Activated CD4-positive, alpha-beta T cell treated with anti-CD3 and anti-CD28 coated beads, Interleukin-2, amount 50 U/mL, for 16 hours (primary cell): ENCODE measurements around the gene SMG1.
A peak's percentile ranks its signal among the peaks of the same experiment; 100 is the strongest.
"Not testable (repeated sequence)": the region's sequence is repeated elsewhere in the genome, so short reads cannot be mapped to it uniquely, and the experiment has no call there.

Source experiments
- DNase-seq: peaks from one replicate; pipeline ENCODE4 v3.0.0-alpha.2; 2020

SMG1 gene

DNA sequence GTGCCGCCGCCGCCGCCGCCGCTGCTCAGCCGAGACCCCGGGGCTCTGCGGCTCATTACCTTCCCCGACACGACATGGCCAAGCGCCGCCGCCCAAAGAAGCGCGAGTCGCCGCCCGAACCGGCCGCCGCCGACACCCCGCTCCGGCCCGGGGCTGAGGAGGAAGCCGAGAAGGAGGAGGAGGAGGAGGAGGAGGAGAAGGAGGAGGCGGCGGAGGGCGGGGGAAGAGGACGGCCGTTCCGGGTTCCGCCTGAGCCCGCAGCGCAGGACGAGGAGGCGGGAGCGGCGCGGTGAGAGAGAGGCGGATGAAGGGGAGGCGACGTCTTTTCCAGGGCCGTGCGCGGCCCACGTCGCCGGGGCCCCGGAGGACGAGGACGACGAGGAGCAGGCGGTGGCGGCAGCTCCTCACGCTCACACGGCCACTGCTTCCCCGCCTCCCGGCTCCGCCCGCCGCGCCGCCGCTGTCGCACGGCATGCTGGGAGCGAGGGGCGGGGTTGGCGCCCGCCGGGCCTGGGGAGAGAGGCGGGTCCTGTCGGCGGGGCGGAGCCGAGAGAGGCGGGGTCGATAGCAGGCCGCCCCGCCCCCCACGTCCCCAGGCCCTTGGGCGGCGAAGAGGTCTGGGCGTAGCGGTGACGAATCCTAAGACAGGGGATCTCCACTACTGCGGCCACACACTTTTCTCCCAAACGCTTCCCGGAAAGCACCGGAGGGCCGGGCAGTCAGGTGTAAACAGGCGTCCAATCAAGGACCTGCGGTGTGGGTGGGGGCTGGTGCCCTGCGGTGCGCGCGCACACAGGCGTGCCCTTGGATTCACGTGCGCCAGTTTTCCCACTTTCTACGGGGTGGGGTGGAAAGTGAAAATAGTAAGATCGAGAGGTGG, at the start of gene SMG1:
SMG1 (minus strand) TSS at position 423 of the 880 bp plus-strand sequence; CDS start at position 56, 367 bp downstream.
- peak; percentile 99 for DNase-seq

DNA sequence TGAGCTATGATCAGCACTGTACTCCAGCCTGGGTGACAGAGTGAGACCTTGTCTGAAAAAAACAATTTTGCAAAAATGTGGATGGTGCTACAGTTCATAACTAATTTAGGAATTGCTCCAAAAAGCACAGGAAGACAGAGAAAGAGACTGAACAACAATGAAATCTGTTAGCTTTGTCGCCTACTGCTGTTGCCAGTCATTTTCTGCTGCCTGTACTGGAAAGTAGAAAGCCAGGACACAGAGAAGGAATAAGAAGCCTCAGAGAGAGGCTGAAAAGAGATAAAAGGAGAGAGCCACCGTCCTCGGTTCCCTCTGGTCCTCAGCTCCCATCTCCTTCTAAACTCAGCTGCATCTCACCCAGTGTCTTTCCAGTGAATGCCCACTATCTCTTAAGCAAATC, 48.9 kb upstream of the SMG1 start:
- DNase-seq, result no peak

DNA sequence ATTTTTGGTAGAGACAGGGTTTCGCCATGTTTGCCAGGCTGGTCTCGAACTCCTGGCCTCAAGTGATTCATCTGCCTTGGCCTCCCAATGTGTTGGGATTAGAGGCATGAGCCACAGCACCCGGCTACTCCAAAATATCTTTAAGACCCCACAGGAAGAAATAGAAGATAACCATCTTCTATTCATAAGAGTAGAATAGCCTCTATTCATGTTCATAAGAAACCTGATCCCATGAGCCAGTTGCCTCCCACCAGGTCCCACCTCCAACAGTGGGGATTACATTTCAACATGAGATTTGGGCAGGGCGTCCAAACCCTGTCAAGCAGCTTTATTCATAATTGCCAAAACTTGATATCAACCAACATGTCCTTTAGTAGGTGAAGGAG, 43.6 kb upstream of the SMG1 start:
- no peak for DNase-seq

DNA sequence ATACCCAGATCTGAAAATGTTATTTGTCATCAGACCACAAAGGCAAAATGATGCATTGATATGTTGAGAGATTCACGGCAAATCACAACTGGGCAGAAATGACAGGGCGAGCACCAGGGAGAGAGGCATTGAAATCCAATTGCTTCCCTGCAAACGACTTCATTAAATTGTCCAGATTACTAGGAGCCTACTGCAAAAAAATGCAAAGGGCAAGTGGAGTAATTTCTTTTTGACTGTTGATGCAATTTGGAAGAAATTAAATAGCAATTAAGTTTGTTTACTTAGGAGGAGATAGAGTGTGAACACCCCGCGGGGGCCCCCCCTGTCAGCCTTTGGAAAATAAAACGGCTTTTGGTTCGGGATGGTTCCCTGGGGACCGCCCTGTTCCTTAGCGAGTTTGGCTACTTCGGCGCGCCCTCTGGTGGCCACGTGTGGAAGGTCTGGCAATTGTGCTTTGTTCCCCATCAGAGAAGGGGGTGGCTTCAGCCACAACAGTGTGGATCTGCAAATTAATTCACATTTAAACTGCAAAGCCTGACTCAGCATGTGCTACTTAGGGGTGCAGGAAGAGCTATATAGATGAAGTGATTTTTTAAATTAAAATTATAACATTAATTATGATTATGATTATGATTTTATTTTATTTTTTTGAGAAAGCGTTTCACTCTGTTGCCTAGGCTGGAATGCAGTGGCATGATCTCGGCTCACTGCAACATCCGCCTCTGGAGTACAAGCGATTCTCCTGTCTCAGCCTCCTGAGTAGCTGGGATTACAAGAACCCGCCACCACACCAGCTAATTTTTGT, 43.0 kb upstream of the SMG1 start:
- DNase-seq, result peak; percentile 79

DNA sequence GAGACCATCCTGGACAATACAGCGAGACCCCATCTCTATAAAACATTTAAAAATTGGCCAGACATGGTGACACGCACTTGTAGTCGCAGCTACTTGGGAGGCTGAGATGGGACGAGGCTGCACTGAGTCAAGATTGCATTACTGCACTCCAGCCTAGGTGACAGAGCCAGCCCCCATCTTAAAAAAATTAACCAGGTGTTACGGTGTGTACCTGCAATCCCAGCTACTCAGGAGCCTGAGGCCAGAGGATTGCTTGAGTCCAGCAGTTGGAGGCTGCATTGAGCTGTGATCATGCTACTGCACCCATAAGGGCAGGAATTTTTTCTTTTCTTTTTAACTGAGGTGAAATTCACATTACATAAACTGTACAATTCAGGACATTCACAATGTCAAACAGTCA, 40.6 kb upstream of the SMG1 start:
- DNase-seq, result no peak

DNA sequence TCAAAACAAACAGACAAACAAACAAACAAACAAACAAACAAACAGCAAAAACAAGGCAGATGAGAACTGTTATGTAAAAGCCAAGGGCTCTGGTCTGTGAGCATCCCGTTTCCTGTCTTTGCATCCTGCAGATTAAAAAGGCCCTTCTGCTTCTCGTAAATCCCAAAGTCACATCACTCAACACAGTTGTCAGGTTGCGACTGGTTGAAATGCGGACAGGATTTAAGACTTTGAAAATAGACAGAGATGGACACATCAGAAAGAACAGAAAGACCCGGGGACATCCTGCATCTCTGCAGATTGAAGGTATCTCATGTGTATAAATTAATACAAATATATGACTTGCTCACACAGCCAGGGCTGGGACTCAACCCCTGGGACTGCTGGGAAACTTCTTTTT, 39.3 kb upstream of the SMG1 start:
- no peak for DNase-seq

DNA sequence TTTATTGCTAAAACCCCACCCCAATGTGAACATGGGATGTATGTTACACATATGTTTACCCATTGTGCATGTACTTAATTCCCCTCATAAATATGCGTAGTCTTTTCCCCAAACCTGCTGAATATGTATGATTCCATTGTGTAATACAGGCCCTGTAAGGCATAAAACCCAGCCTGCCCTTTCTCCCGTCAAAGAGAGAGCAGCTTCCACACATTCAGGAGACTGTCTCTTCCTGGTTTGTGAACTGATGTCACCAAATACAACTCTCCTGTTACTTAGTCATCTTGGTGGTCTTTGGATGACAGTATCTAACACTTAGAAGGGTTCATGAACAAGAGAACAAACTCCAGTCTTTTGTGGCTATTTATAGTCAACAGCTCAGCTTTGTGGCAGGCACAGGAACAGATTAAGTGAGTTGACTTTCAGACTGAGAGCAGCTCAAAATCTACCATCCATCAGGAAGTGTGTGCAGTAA, 32.9 kb upstream of the SMG1 start:
- DNase-seq, result no peak

DNA sequence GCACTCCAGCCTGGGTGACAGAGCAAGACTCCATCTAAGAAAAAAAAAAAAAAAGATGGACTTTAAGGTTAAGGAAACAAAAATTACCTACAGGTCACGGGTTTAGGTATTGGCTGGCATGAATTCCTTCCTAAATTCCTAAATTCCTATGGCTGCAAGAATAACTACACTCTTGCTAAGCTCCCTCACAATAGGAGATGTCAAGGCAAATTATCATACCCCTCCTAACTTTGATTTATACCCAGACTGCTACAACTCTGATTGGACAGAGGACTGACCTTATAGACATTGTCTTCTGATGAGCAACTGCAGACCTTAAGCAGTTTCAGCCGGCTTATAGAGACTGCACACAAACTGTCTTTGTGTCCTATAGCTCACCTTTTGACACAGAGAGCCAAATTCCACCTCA, 32.4 kb upstream of the SMG1 start:
- no peak for DNase-seq

DNA sequence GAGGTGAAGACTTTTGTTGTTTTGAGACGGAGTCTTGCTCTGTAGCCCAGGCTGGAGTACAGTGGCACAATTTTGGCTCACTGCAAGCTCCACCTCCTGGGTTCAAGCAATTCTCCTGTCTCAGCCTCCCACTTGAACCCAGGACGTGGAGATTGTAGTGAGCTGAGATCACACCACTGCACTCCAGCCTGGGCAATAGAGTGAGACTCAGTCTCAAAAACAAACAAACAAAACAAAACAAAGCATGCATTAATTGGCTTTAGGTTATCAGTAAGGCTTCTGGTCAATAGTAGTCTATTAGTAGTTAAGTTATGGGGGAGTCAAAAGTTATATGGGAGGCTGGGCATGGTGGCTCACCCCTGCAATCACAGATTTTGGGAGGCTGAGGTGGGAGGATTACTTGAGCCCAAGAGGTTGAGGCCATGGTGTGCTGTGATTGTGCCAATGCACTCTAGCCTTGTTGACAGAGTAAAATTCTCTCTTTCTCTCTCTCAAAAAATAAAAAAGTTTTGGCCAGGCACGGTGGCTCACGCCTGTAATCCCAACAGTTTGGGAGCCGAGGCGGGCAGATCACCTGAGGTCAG, 30.5 kb upstream of the SMG1 start:
- DNase-seq, result not testable (repeated sequence)

DNA sequence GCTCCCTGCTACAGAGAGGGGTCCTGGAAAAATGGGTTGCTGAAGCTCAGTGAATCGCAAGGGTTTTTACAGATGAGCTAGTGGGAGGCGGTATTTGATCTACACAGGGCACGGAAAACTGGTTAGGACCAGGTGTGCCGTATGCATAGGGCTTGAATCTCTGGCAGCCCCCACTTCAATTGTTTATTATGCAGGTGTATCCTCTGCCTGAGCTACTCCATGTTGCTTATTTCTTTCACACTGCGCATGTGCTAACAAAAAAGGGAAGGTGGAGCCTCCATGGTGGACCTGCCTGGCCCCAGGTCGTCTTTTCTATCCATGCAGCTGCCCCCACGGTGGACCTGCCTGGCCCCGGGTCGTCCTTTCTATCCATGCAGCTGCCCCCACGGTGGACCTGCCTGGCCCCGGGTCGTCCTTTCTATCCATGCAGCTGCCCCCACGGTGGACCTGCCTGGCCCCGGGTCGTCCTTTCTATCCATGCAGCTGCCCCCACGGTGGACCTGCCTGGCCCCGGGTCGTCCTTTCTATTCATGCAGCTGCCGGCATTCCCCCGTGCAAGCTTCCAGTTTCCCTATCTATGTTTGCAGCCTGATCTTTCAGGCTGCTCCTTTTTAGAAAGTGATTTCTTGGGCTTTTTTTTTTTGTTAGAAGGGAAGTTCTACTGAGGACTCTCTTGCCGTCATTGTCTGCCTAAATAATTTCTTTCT, 29.8 kb upstream of the SMG1 start:
- peak; percentile 29 for DNase-seq

DNA sequence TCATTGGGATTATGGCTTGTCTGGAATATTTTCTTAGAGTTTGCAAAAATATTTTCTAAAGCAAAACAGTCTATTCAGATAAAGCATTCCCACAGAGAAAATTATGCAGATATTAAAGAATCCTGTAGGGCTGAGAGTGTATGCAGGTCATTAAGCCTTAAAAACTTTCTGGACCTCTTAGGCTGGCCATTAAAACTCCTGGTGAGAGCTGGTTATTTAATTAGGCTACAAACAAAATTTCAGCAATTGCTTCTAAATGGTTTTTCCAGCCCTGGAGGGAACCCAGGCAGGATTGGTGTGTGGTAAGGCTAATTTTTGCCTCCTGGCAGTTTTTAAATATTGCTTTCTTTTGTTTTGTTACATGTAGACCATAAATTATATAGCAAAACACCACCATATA, 27.3 kb upstream of the SMG1 start:
- DNase-seq, result no peak

DNA sequence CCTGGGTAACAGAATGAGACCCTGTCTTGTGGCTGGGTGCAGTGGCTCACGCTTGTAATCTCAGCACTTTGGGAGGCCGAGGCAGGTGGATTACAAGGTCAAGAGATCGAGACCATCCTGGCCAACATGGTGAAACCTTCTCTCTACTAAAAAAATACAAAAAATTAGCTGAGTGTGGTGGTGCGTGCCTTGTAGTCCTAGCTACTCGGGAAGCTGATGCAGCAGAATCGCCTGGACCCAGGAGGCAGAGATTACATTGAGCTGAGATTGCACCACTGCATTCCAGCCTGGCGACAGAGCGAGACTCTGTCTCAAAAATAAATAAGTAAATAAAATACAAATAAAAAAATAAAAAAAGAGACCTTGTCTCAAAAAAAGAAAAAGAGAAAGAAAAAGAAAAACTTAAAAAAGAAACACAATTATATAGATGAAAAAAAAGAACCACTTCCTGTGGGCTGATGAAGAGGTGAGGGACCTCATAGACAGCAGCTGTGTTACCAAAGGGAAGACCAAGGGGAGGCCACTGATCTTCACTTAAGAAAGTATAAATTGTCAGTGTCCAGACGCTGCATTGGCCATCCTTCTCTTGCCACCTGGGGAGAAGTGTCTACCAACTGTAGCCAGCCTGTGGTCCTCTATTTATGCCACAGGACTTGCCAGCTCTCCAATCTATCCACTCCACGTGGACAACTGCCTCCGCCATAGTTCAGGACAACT, 24.4 kb upstream of the SMG1 start:
- no peak for DNase-seq

DNA sequence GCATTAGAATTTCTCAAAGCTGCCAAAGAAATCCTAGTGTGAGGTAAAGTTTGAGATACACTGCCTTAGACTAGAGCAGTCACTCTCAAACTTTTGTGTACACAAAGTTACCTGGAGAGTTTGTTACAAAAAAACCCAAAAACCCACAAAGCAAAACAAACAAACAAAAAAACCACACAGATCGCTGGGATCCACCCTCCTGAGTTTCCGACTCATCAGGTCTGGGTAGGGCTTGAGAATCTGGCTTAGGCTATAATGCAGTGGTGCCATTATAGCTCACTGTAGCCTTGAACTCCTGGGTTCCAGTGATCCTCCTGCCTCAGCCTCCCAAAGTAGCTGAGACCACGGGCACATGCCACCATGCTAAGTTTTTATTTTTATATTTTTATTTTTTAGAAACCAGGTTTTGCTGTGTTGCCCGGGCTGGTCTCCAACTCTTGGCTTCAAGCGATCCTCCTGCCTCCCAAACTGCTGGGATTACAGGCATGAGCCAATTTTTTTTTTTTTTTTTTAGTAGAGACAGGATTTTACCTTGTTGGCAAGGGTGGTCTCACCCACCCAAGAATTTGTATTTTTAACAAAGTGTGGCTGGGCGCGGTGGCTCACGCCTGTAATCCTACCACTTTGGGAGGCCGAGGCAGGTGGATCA, 22.3 kb upstream of the SMG1 start:
- DNase-seq, result no peak

DNA sequence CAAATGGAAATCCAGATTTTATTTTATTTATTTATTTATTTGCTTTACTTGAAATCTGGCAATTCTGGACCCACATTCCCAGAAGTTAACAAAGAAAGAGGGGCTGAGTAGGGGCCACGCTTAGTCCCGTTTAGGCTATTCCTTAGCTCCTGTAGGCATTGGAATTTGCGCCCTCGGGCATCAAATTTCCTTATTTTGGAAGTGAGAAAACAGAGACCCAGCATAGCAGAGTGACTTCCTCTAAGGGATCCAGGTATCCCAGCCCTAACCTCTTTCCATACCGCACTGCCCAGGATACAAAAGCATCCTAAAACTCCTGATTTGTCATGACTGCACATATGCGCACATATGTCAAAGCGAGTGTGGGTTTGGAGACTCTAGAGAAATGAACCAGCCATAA, 19.0 kb upstream of the SMG1 start:
- DNase-seq, result no peak

DNA sequence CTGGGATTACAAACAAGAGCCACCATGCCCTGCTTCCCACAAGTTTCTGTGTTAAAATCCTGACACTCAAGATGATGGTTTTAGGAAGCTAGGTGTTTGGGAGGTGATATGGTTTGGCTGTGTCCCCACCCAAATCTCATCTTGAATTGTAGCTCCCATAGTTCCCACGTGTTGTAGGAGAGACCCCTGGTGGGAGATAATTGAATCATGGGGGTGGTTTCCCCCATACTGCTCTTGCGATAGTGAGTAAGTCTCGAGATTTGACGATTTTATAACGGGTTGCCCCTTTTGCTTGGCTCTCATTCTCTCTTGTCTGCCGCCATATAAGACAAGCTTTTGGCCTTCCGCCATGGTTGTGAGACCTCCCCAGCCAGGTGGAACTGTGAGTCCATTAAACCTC, 17.2 kb upstream of the SMG1 start:
- DNase-seq, result no peak

DNA sequence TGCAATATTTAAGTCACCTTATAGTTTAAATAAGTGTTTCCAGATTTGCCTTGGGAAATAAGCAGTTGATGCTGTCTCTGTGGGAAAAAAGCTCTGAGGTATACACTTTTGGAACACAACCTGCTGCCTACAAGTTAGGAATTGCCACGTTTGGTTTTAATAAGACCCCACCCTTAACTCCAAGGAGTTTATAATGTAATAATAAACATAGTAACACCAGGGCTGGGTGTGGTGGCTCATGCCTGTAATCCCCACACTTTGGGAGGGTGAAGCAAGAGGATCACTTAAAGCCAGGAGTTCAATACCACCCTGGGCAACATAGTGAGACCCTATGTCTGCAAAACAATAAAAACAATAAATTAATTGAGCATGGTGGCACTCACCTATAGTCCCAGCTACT, 15.9 kb upstream of the SMG1 start:
- DNase-seq, result no peak

DNA sequence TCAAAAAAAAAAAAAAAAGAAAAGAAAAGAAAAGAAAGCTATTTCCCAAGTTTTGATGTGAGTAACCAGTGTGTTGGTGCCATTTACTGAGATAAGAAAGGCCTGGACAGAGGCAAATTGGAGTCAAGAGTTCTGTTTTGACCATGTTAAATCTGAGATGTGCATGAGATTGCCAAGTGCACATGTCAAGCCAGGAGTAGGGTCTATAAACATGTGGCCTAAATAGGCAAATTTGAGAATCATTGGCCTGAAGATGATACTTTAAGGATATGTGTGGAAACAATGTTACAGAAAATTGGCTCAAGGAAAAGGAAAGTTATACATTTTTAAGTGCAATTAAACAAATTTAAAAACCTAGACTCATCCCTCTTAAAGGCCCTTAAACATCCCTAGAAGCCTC, 15.3 kb upstream of the SMG1 start:
- DNase-seq, result no peak

DNA sequence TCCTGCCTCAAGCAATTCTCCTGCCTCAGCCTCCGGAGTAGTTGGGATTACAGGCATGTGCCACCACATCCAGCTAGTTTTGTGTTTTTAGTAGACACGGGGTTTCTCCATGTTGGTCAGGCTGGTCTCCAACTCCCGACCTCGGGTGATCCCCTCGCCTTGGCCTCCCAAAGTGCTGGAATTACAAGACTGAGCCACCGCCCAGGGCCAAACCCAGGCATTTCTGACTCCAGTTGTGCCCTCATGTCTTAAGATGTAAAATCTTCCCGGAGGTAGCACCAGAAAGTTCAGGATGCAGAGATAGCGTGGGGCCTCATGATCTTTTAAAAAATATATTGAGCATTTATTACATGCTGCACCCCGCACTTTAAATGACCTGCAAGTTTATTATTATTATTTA, 12.8 kb upstream of the SMG1 start:
- DNase-seq, result no peak

DNA sequence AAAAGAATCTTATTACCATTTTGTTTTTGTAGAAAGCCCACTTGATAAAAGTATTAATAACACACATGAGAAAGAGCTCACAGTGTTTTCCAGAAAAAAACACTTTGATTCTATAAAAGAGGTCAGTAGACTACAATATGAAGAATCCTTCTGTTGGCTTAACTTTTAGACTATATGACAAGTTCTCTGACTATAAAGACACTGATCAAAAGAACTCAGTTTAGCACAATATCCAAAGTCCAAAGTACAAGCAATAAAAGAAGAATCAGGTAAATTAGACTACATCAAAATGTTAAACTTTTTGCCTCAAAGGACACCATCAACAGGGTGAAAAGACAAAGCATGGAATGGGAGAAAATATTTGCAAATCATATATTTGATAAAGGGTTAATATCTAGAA, 11.2 kb upstream of the SMG1 start:
- no peak for DNase-seq

DNA sequence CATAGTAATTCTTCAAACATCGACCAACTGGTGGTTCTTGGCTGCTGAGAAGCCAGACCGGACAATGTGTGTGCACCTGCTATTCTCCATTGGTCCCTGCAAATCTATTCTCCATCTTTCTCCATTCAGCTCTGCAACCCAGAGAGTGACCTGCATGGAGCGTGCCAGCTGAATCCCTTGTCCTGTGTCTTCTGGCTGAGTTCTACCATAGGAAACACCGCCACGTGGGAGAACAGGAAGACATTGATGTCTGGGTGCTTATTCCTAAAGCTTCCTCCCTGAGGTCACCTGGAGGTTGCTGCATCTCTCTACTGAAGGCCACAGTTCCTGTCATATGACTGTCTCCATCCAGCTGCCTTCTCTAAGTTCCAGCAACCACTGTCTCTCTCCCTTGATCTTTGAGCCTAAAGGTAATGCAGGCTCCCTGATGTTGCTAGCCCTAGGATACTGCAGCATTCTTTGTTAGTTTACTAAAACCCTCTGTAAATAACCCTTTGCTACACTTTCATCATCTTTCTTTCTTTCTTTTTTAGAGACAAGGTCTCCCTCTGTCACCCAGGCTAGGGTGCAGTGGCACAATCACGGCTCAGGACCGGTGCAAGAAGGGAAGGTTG, 10.6 kb upstream of the SMG1 start:
- no peak for DNase-seq

DNA sequence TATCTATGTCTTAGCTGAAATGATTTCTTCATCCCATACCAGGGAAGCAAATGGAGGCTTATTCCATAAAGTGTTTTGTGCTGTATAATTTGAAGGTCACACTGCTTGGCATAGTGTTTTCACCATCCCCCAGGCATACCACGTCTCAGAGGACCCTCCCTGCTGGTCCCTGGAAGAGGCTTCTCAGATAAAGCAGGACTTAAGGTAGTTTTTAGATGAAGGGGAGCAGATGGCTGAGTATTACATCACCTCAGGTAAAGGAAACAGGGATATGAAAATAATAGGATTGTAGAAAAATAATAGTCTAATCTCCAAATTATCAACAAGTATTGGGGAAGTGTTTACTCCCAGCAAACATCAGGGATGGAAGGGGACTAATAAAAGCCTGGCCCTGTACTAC, 7.3 kb upstream of the SMG1 start:
- no peak for DNase-seq
